ENCODE results near the gene WNT11. TPM values are rescaled to one million over a fixed set of nuclear protein-coding genes. Genes with fewer than 3 reads are reported as not detected.

WNT11 gene
- total and polyA plus RNA-seq, 2 of the 13 experiments (the other 11 are each of a cell fraction or from before 2014, with no cell fraction given), result 0.34 to 0.66 TPM

- TF ChIP-seq BCL6 (CRISPR knock-in tag; IDR thresholded peaks at IDR 0.05), result 0 out of 2 replicates have a peak, but pooled peaks have one; percentile 5
- peak; percentile 27; the same call in 1 of the 2 replicates for TF ChIP-seq HOXA3 (CRISPR knock-in tag; IDR thresholded peaks at IDR 0.05)
- TF ChIP-seq THRA (CRISPR knock-in tag; IDR thresholded peaks at IDR 0.05; ENCODE audit: borderline replicate concordance), result 0 out of 2 replicates have a peak, but pooled peaks have one; percentile 18
- 0 out of 2 replicates have a peak, but pooled peaks have one; percentile 26 for TF ChIP-seq ZNF318 (CRISPR knock-in tag; IDR thresholded peaks at IDR 0.05)
- TF ChIP-seq MIER3 (CRISPR knock-in tag; IDR thresholded peaks at IDR 0.05; ENCODE audit: borderline replicate concordance), result peak; percentile 30; the same call in 1 of the 2 replicates
- TF ChIP-seq ZNF343 (CRISPR knock-in tag; IDR thresholded peaks at IDR 0.05), result 0 out of 2 replicates have a peak, but pooled peaks have one; percentile 26
- TF ChIP-seq PBX3 (CRISPR knock-in tag; IDR thresholded peaks at IDR 0.05; ENCODE audit: borderline replicate concordance), result no peak
- TF ChIP-seq THAP11 (CRISPR knock-in tag; IDR thresholded peaks at IDR 0.05), result 0 out of 2 replicates have a peak, but pooled peaks have one; percentile 24
- TF ChIP-seq BCL3 (CRISPR knock-in tag; IDR thresholded peaks at IDR 0.05), result no peak
- peak; percentile 47; the same call in 1 of the 2 replicates for TF ChIP-seq PATZ1 (CRISPR knock-in tag; IDR thresholded peaks at IDR 0.05)
- TF ChIP-seq RARA (CRISPR knock-in tag; IDR thresholded peaks at IDR 0.05), result no peak
- TF ChIP-seq KDM2A (CRISPR knock-in tag; IDR thresholded peaks at IDR 0.05; ENCODE audit: borderline replicate concordance, low read depth), result peak; percentile 78; the same call in 1 of the 2 replicates
Measured at GRCh38 chr11:76207642-76208401, 1.5 kb upstream of the WNT11 start (continued).
